ENCODE data around the gene SLC27A5. TPM values are rescaled to one million over a fixed set of nuclear protein-coding genes. Genes with fewer than 3 reads are reported as not detected.
A peak's percentile ranks its signal among the peaks of the same experiment; 100 is the strongest.

SLC27A5 gene
- total and polyA plus RNA-seq, 9 of the 15 experiments (the other 6 are each of a cell fraction or from before 2014, with no cell fraction given) = 42.2 to 318 (median 64.7) TPM

- TF ChIP-seq REST (IDR thresholded peaks at IDR 0.05; ENCODE audit: borderline replicate concordance) (no peak), REST (CRISPR knock-in tag; IDR thresholded peaks at IDR 0.05; ENCODE audit: low read depth) (no peak), XRCC5 (IDR thresholded peaks at IDR 0.05; ENCODE audit: low read depth, low read length) (0 out of 2 replicates have a peak, but pooled peaks have one; percentile 11), NR2C2 (CRISPR knock-in tag; IDR thresholded peaks at IDR 0.05) (peak; percentile 90), NR2C2 (tag; IDR thresholded peaks at IDR 0.05) (peak; percentile 97), ZBTB7A (IDR thresholded peaks at IDR 0.05; ENCODE audit: borderline replicate concordance, control insufficient read depth, low read depth, low read length) (peak; percentile 57; the same call in 1 of the 2 replicates), RNF219 (CRISPR knock-in tag; IDR thresholded peaks at IDR 0.05) (no peak), NCOA1 (IDR thresholded peaks at IDR 0.05; ENCODE audit: low read depth) (0 out of 2 replicates have a peak, but pooled peaks have one; percentile 44), ARID1B (IDR thresholded peaks at IDR 0.05) (peak; percentile 61), ZNF668 (CRISPR knock-in tag; IDR thresholded peaks at IDR 0.05) (no peak), E2F6 (IDR thresholded peaks at IDR 0.05; ENCODE audit: borderline replicate concordance in 1 of 2, extremely low read depth in 1 of 2, insufficient read depth in 1 of 2, insufficient read length in 1 of 2, low read depth in 1 of 2, low read length in 1 of 2, poor library complexity in 1 of 2, severe bottlenecking in 1 of 2) (no peak), SMARCE1 (IDR thresholded peaks at IDR 0.05) (peak; percentile 68; the same call in 1 of the 2 replicates), MLLT1 (IDR thresholded peaks at IDR 0.05) (peak in 1 of 2 experiments; percentile 84; a peak in 2 of 4 replicates), TCF7L2 (IDR thresholded peaks at IDR 0.05; ENCODE audit: low read depth, low read length) (no peak), NR2F6 (CRISPR knock-in tag; IDR thresholded peaks at IDR 0.05) (0 out of 2 replicates have a peak, but pooled peaks have one; percentile 61)
Measured at GRCh38 chr19:58558066-58558622, 46.4 kb upstream of the SLC27A5 start, which contains the start of gene UBE2M (continued).

Measured in K562 (cell line).